ENCODE results near the gene LDHB. TPM values are rescaled to one million over a fixed set of nuclear protein-coding genes. Genes with fewer than 3 reads are reported as not detected.

Gene LDHB
- total RNA-seq: 479 and 548 TPM in 2 replicates

DNA sequence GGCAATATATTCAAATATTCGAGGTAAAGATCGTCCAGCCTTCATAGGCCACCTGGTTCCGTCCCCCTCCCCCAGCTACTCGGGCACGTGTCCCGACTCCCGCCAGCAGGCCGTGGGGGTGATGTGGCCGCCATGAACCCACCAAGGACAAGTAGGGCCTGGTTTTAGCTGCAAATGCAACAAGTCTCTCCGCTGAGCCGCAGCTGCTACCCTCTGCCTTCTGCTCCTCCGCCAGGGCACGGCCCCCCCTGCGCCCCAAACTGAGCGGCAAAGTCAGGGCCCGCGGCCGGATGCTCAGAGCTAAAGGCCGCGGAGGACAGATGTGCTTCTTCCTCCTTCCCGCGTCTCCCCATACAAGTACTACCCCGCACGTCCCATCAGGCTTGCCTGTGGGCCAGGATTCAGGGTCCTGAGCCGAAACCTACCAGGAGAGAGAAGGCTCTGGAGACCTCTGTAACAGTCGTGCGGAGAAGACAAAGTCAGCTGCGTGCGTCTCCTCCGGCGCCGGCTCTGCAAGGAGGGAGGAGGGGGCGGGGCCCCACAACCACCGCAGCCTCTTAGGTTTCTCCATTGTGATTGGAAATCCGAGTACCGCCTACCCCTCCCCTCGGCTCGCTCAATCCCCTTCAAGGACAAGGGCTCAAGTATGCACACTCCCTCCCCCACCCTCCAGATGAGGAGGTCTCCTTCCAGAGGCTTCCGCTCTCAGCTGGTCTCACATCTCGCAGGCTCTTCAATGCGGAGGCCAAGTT, at the start of gene LDHB:
Gene LDHB (minus strand): TSS at position 517 of the 752 bp plus-strand sequence. CDS start 3,171 bp downstream, outside the sequence.

GRCh38 chr12:21604245-21605101, 53.2 kb downstream of the LDHB start, which contains the start of gene GYS2:
Gene GYS2 (minus strand): TSS chr12:21604847. CDS start chr12:21604592, 255 bp downstream.

Other genes starting within 250 kb of the LDHB start
- 7.7 and 11.1 TPM in 2 replicates for gene PYROXD1, start 220.2 kb downstream of the LDHB start, total RNA-seq
- gene RECQL, start 156.2 kb downstream of the LDHB start, total RNA-seq: 79.0 and 111 TPM in 2 replicates
- 42.3 and 51.0 TPM in 2 replicates for gene GOLT1B, start 156.1 kb downstream of the LDHB start, total RNA-seq
- gene SPX, start 131.5 kb downstream of the LDHB start, total RNA-seq: under 0.01 and 0.98 TPM in 2 replicates
- not detected in 2 replicates for gene GYS2, start 53.0 kb downstream of the LDHB start, total RNA-seq
- 0.59 and 2.2 TPM in 2 replicates for gene KCNJ8, start 116.9 kb upstream of the LDHB start, total RNA-seq